ENCODE data around the gene RASD2.
"Not testable (repeated sequence)": the region's sequence is repeated elsewhere in the genome, so short reads cannot be mapped to it uniquely, and the experiment has no call there.

The RASD2 gene

GRCh38 chr22:35495711-35496110 lies 44.9 kb upstream of the RASD2 start:
- H3K27me3 ChIP-seq (ENCODE audit: insufficient read depth, low read length); H3K79me1 ChIP-seq (ENCODE audit: low read length); H4K8ac ChIP-seq (ENCODE audit: low read depth, low read length); H4K12ac ChIP-seq (ENCODE audit: low read depth, low read length); H2AK5ac ChIP-seq (ENCODE audit: low read length); H3K79me2 ChIP-seq (ENCODE audit: control insufficient read depth, insufficient read depth, low read length, poor library complexity); H3K23ac ChIP-seq (ENCODE audit: low read length); H3K9ac ChIP-seq (ENCODE audit: low read length); DNase-seq; H3K14ac ChIP-seq (ENCODE audit: low read length); H3K4me2 ChIP-seq (ENCODE audit: low read length); H2BK120ac ChIP-seq (ENCODE audit: insufficient read depth, low read length, poor library complexity); H3K36me3 ChIP-seq (ENCODE audit: control insufficient read depth in 1 of 2, insufficient read depth in 2 of 2, low read length in 2 of 2); H2BK5ac ChIP-seq (ENCODE audit: low read depth, low read length, poor library complexity); H3K27ac ChIP-seq (ENCODE audit: low read depth, low read length); H3K9me3 ChIP-seq (ENCODE audit: insufficient read depth, low read depth, low read length); H4K91ac ChIP-seq (ENCODE audit: low read depth, low read length); H2AFZ ChIP-seq (ENCODE audit: insufficient read depth, low read length, poor library complexity); H3K4ac ChIP-seq (ENCODE audit: low read depth, low read length); H3K4me3 ChIP-seq (ENCODE audit: low read depth, low read length); H3K18ac ChIP-seq (ENCODE audit: low read length); H2BK12ac ChIP-seq (ENCODE audit: low read length); H3K4me1 ChIP-seq (ENCODE audit: control insufficient read depth in 1 of 2, insufficient read depth in 2 of 2, low read length in 2 of 2): not testable (repeated sequence)
- no CpG with 5 or more reads among the region's 14 CpGs for WGBS (ENCODE audit: extremely low coverage, insufficient coverage, insufficient read length)

GRCh38 chr22:35496768-35497312 lies 43.8 kb upstream of the RASD2 start:
- WGBS (ENCODE audit: extremely low coverage, insufficient coverage, insufficient read length): no CpG with 5 or more reads among the region's 6 CpGs
- Histone ChIP-seq H3K36me3 (ENCODE audit: control insufficient read depth in 1 of 2, insufficient read depth in 2 of 2, low read length in 2 of 2) (no peaks in the 10 kb centered on the region), H2BK5ac (ENCODE audit: low read depth, low read length, poor library complexity) (no peak overlapping the region), H4K12ac (ENCODE audit: low read depth, low read length) (no peak overlapping the region), H2BK12ac (ENCODE audit: low read length) (no peak overlapping the region), H4K8ac (ENCODE audit: low read depth, low read length) (no peak overlapping the region), H3K27ac (ENCODE audit: low read depth, low read length) (no peak overlapping the region), H4K91ac (ENCODE audit: low read depth, low read length) (no peak overlapping the region), H2AK5ac (ENCODE audit: low read length) (no peak overlapping the region), H2AFZ (ENCODE audit: insufficient read depth, low read length, poor library complexity) (no peak overlapping the region), H3K4ac (ENCODE audit: low read depth, low read length) (no peak overlapping the region), H2BK120ac (ENCODE audit: insufficient read depth, low read length, poor library complexity) (no peak overlapping the region), H3K79me2 (ENCODE audit: control insufficient read depth, insufficient read depth, low read length, poor library complexity) (no peaks in the 10 kb centered on the region), H3K27me3 (ENCODE audit: insufficient read depth, low read length) (no peaks in the 10 kb centered on the region), H3K9ac (ENCODE audit: low read length) (no peak overlapping the region), H3K14ac (ENCODE audit: low read length) (no peak overlapping the region), H3K9me3 (ENCODE audit: insufficient read depth, low read depth, low read length) (no peaks in the 10 kb centered on the region), H3K18ac (ENCODE audit: low read length) (no peak overlapping the region), H3K79me1 (ENCODE audit: low read length) (no peaks in the 10 kb centered on the region), H3K4me3 (ENCODE audit: low read depth, low read length) (no peak overlapping the region), H3K4me1 (ENCODE audit: control insufficient read depth in 1 of 2, insufficient read depth in 2 of 2, low read length in 2 of 2) (no peaks in the 10 kb centered on the region), H3K4me2 (ENCODE audit: low read length) (no peak overlapping the region), H3K23ac (ENCODE audit: low read length) (no peak overlapping the region)
- no peak for DNase-seq

- H2BK12ac ChIP-seq (ENCODE audit: low read length): no peak overlapping the region
- H3K18ac ChIP-seq (ENCODE audit: low read length): no peak overlapping the region
- H3K4me3 ChIP-seq (ENCODE audit: low read depth, low read length): no peak overlapping the region
- H4K8ac ChIP-seq (ENCODE audit: low read depth, low read length): no peak overlapping the region
- H2BK120ac ChIP-seq (ENCODE audit: insufficient read depth, low read length, poor library complexity): no peak overlapping the region
- H3K4me2 ChIP-seq (ENCODE audit: low read length): no peak overlapping the region
- no peaks in the 10 kb centered on the region for H3K79me2 ChIP-seq (ENCODE audit: control insufficient read depth, insufficient read depth, low read length, poor library complexity)
- no peak overlapping the region for H3K27ac ChIP-seq (ENCODE audit: low read depth, low read length)
- H3K9ac ChIP-seq (ENCODE audit: low read length): no peak overlapping the region
- H2AK5ac ChIP-seq (ENCODE audit: low read length): no peak overlapping the region
- H4K91ac ChIP-seq (ENCODE audit: low read depth, low read length): no peak overlapping the region
- H3K27me3 ChIP-seq (ENCODE audit: insufficient read depth, low read length): no peaks in the 10 kb centered on the region
- H2AFZ ChIP-seq (ENCODE audit: insufficient read depth, low read length, poor library complexity): no peak overlapping the region
- H4K12ac ChIP-seq (ENCODE audit: low read depth, low read length): no peak overlapping the region
- peak; percentile 39 to 59 for DNase-seq
- H3K9me3 ChIP-seq (ENCODE audit: insufficient read depth, low read depth, low read length): no peaks in the 10 kb centered on the region
- H3K79me1 ChIP-seq (ENCODE audit: low read length): no peaks in the 10 kb centered on the region
- no peak overlapping the region for H3K14ac ChIP-seq (ENCODE audit: low read length)
- H3K4me1 ChIP-seq (ENCODE audit: control insufficient read depth in 1 of 2, insufficient read depth in 2 of 2, low read length in 2 of 2): no peaks in the 10 kb centered on the region
- no peak overlapping the region for H3K23ac ChIP-seq (ENCODE audit: low read length)
- H3K4ac ChIP-seq (ENCODE audit: low read depth, low read length): no peak overlapping the region
- no CpG with 5 or more reads among the region's 14 CpGs for WGBS (ENCODE audit: extremely low coverage, insufficient coverage, insufficient read length)
- no peaks in the 10 kb centered on the region for H3K36me3 ChIP-seq (ENCODE audit: control insufficient read depth in 1 of 2, insufficient read depth in 2 of 2, low read length in 2 of 2)
- H2BK5ac ChIP-seq (ENCODE audit: low read depth, low read length, poor library complexity): no peak overlapping the region
Observed at GRCh38 chr22:35498026-35498800, 42.4 kb upstream of the RASD2 start.

- no CpG with 5 or more reads among the region's 3 CpGs for WGBS (ENCODE audit: extremely low coverage, insufficient coverage, insufficient read length)
- Histone ChIP-seq H2BK120ac (ENCODE audit: insufficient read depth, low read length, poor library complexity) (no peak overlapping the region), H2AK5ac (ENCODE audit: low read length) (no peak overlapping the region)
Observed at GRCh38 chr22:35502836-35503235, 37.8 kb upstream of the RASD2 start.

More at GRCh38 chr22:35502836-35503235, 37.8 kb upstream of the RASD2 start:
- DNase-seq: no peak
- no peak overlapping the region for H3K27ac ChIP-seq (ENCODE audit: low read depth, low read length)
- no peaks in the 10 kb centered on the region for H3K9me3 ChIP-seq (ENCODE audit: insufficient read depth, low read depth, low read length)
- H2AFZ ChIP-seq (ENCODE audit: insufficient read depth, low read length, poor library complexity): no peak overlapping the region
- H3K23ac ChIP-seq (ENCODE audit: low read length): no peak overlapping the region
- no peak overlapping the region for H3K4me3 ChIP-seq (ENCODE audit: low read depth, low read length)
- no peak overlapping the region for H2BK12ac ChIP-seq (ENCODE audit: low read length)
- no peaks in the 10 kb centered on the region for H3K79me1 ChIP-seq (ENCODE audit: low read length)
- no peak overlapping the region for H2BK5ac ChIP-seq (ENCODE audit: low read depth, low read length, poor library complexity)
- H3K27me3 ChIP-seq (ENCODE audit: insufficient read depth, low read length): no peaks in the 10 kb centered on the region
- H3K4me2 ChIP-seq (ENCODE audit: low read length): no peak overlapping the region
- H3K14ac ChIP-seq (ENCODE audit: low read length): no peak overlapping the region
- H4K8ac ChIP-seq (ENCODE audit: low read depth, low read length): no peak overlapping the region
- no peak overlapping the region for H4K91ac ChIP-seq (ENCODE audit: low read depth, low read length)
- H4K12ac ChIP-seq (ENCODE audit: low read depth, low read length): no peak overlapping the region
- H3K36me3 ChIP-seq (ENCODE audit: control insufficient read depth in 1 of 2, insufficient read depth in 2 of 2, low read length in 2 of 2): no peaks in the 10 kb centered on the region
- no peak overlapping the region for H3K18ac ChIP-seq (ENCODE audit: low read length)
- no peak overlapping the region for H3K4ac ChIP-seq (ENCODE audit: low read depth, low read length)
- H3K79me2 ChIP-seq (ENCODE audit: control insufficient read depth, insufficient read depth, low read length, poor library complexity): no peaks in the 10 kb centered on the region
- H3K9ac ChIP-seq (ENCODE audit: low read length): no peak overlapping the region
- H3K4me1 ChIP-seq (ENCODE audit: control insufficient read depth in 1 of 2, insufficient read depth in 2 of 2, low read length in 2 of 2): peaks cover 3 to 6% of the 10 kb centered on the region in 2 experiments
